ENCODE measurements around the gene ARHGAP6. TPM values are rescaled to one million over a fixed set of nuclear protein-coding genes. Genes with fewer than 3 reads are reported as not detected.

ARHGAP6 gene
- total RNA-seq, 1 experiment from 2014 or later, result 0.50 TPM

DNA sequence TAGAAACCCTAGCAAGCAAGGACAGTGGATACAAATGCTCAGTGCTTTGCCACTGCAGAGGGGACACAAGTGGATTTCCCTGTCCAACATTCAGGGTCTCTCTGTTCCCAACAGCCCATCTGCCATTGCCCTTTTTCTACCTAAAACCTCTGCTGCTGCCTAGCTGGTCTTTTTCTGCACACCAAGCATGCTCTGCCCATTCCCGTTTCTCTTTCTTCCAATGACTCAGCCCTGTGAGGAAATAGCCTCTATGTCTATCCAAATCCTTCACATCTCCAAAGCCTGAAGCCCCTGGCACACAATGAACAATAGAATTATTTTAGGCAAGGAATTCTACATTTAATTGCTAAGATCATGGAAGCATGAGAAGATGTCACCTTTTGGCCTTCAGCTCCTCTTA lies 378.2 kb downstream of the ARHGAP6 start:
- no peak overlapping the region for H3K27ac Mint-ChIP-seq (ENCODE audit: unreplicated experiment)

DNA sequence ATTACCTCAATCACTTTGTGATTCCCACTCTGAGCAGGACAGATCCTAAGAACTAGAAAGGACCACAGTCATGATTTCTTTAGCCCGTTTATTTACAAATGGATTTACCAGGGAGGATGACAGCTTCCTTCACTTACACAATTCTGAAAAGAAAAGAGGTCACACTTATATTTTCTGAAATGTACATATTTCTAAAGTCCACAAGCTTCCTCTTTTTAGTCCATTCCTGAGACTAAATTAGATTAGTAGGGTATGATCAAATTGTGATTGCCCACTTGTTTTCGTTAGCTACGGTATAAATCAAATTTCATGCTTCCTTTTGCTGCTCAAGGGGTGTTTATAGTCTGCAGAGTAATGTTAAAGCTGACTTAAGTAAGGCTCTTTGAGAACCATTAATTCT lies 380.1 kb downstream of the ARHGAP6 start:
- ChIA-PET POLR2A (no interaction called here), CTCF (no interaction called here)
- TF ChIP-seq, protein P1, sequence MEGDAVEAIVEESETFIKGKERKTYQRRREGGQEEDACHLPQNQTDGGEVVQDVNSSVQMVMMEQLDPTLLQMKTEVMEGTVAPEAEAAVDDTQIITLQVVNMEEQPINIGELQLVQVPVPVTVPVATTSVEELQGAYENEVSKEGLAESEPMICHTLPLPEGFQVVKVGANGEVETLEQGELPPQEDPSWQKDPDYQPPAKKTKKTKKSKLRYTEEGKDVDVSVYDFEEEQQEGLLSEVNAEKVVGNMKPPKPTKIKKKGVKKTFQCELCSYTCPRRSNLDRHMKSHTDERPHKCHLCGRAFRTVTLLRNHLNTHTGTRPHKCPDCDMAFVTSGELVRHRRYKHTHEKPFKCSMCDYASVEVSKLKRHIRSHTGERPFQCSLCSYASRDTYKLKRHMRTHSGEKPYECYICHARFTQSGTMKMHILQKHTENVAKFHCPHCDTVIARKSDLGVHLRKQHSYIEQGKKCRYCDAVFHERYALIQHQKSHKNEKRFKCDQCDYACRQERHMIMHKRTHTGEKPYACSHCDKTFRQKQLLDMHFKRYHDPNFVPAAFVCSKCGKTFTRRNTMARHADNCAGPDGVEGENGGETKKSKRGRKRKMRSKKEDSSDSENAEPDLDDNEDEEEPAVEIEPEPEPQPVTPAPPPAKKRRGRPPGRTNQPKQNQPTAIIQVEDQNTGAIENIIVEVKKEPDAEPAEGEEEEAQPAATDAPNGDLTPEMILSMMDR (IDR thresholded peaks at IDR 0.05; ENCODE audit: insufficient read depth in 1 of 2, low read depth in 1 of 2, low read length in 1 of 2, severe bottlenecking in 1 of 2, unreplicated experiment in 1 of 2), result no peak
- H3K27me3 ChIP-seq (replicated peaks; ENCODE audit: control insufficient read depth, insufficient read depth, low read length), result no peaks in the 10 kb centered on the region
- H3K9me3 Mint-ChIP-seq (ENCODE audit: unreplicated experiment), result no peaks in the 10 kb centered on the region
- H3K9me3 ChIP-seq, result no peaks in the 10 kb centered on the region
- no peaks in the 10 kb centered on the region for H3K36me3 ChIP-seq (ENCODE audit: control insufficient read depth, insufficient read depth, low read length)
- no peak overlapping the region for H3K4me3 Mint-ChIP-seq (ENCODE audit: unreplicated experiment)
- no peaks in the 10 kb centered on the region for H3K4me1 Mint-ChIP-seq (ENCODE audit: low read depth, unreplicated experiment)
- no peak overlapping the region for H3K27ac Mint-ChIP-seq (ENCODE audit: unreplicated experiment)
- no peaks in the 10 kb centered on the region for H3K36me3 Mint-ChIP-seq (ENCODE audit: insufficient read depth, unreplicated experiment)
- no peak for DNase-seq
- BruUV-seq (replicated peaks), result no TSS peak
- H3K4me3 ChIP-seq (ENCODE audit: low read depth, low read length), result no peak overlapping the region
- no peaks in the 10 kb centered on the region for H3K27me3 Mint-ChIP-seq (ENCODE audit: insufficient read depth, unreplicated experiment)
- intact Hi-C loops (cut with micrococcal nuclease; ENCODE audit: unreplicated experiment), result no loop called here
- no peaks in the 10 kb centered on the region for H3K4me1 ChIP-seq

More for the DNA sequence above, 378.2 kb downstream of the ARHGAP6 start:
- Histone ChIP-seq H3K36me3 (ENCODE audit: control insufficient read depth, insufficient read depth, low read length) (no peaks in the 10 kb centered on the region), H3K9me3 (no peaks in the 10 kb centered on the region), H3K4me3 (ENCODE audit: low read depth, low read length) (no peak overlapping the region), H3K4me1 (no peaks in the 10 kb centered on the region), H3K27me3 (replicated peaks; ENCODE audit: control insufficient read depth, insufficient read depth, low read length) (no peaks in the 10 kb centered on the region)
- no peaks in the 10 kb centered on the region for H3K4me1 Mint-ChIP-seq (ENCODE audit: low read depth, unreplicated experiment)
- BruUV-seq (replicated peaks), result no TSS peak
- no peaks in the 10 kb centered on the region for H3K9me3 Mint-ChIP-seq (ENCODE audit: unreplicated experiment)
- DNase-seq, result no peak
- ChIA-PET POLR2A (no interaction called here), CTCF (no interaction called here)
- intact Hi-C loops (cut with micrococcal nuclease; ENCODE audit: unreplicated experiment), result no loop called here
- H3K36me3 Mint-ChIP-seq (ENCODE audit: insufficient read depth, unreplicated experiment), result no peaks in the 10 kb centered on the region
- TF ChIP-seq, protein P1 (IDR thresholded peaks at IDR 0.05; ENCODE audit: insufficient read depth in 1 of 2, low read depth in 1 of 2, low read length in 1 of 2, severe bottlenecking in 1 of 2, unreplicated experiment in 1 of 2), result no peak
- H3K27me3 Mint-ChIP-seq (ENCODE audit: insufficient read depth, unreplicated experiment), result no peaks in the 10 kb centered on the region
- H3K4me3 Mint-ChIP-seq (ENCODE audit: unreplicated experiment), result no peak overlapping the region

DNA sequence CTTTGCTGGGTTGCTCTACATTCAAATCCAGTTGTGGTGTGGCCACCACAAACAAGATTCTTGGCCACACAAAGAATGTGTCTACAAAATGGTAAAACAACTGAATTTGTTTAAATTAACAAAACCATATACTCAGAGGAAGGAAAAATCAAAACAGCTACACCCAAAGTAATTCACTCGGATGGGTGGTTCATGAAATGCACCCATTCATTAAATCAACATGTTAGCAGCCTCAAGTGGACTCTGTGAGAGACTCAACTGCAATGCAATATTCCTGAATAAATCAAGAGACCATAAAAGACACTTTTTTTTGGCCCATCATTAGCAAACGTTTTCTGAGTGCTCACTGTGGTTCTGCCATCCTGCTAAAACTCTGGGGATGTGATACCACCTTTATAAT lies 383.7 kb downstream of the ARHGAP6 start:
- no peaks in the 10 kb centered on the region for H3K4me1 ChIP-seq
- CTCF ChIA-PET, result no interaction called here
- no peaks in the 10 kb centered on the region for H3K9me3 Mint-ChIP-seq (ENCODE audit: unreplicated experiment)
- H3K27me3 ChIP-seq (replicated peaks; ENCODE audit: control insufficient read depth, insufficient read depth, low read length), result no peaks in the 10 kb centered on the region
- H3K4me3 ChIP-seq (ENCODE audit: low read depth, low read length), result no peak overlapping the region
- H3K4me1 Mint-ChIP-seq (ENCODE audit: low read depth, unreplicated experiment), result no peaks in the 10 kb centered on the region
- no peak for DNase-seq
- TF ChIP-seq, protein P1 (IDR thresholded peaks at IDR 0.05; ENCODE audit: insufficient read depth in 1 of 2, low read depth in 1 of 2, low read length in 1 of 2, severe bottlenecking in 1 of 2, unreplicated experiment in 1 of 2), result no peak
- H3K36me3 Mint-ChIP-seq (ENCODE audit: insufficient read depth, unreplicated experiment), result no peaks in the 10 kb centered on the region
- no peaks in the 10 kb centered on the region for H3K27me3 Mint-ChIP-seq (ENCODE audit: insufficient read depth, unreplicated experiment)
- POLR2A ChIA-PET, result no interaction called here
- H3K9me3 ChIP-seq, result no peaks in the 10 kb centered on the region
- no peak overlapping the region for H3K27ac Mint-ChIP-seq (ENCODE audit: unreplicated experiment)
- no TSS peak for BruUV-seq (replicated peaks)
- no peaks in the 10 kb centered on the region for H3K36me3 ChIP-seq (ENCODE audit: control insufficient read depth, insufficient read depth, low read length)
- intact Hi-C loops (cut with micrococcal nuclease; ENCODE audit: unreplicated experiment), result no loop called here
- H3K4me3 Mint-ChIP-seq (ENCODE audit: unreplicated experiment), result no peak overlapping the region
